GM19193 (cell line): ENCODE data around the gene LDLRAD4.

Source experiments
- POLR2A ChIP-seq: IDR thresholded peaks from 4 replicates; pipeline ENCODE4 v1.6.1; 2011; ENCODE audit not compliant: insufficient read depth, insufficient read length; ENCODE audit errors: extremely low read depth

The LDLRAD4 gene

GRCh38 chr18:13625355-13625754, 406.8 kb downstream of the LDLRAD4 start:
- TF ChIP-seq POLR2A = no peak

GRCh38 chr18:13625843-13626543, 407.4 kb downstream of the LDLRAD4 start:
- TF ChIP-seq POLR2A = no peak

GRCh38 chr18:13626544-13626908, 408.0 kb downstream of the LDLRAD4 start:
- TF ChIP-seq POLR2A = no peak

- no peak for TF ChIP-seq POLR2A
Measured at GRCh38 chr18:13627639-13628038, 409.1 kb downstream of the LDLRAD4 start.

GRCh38 chr18:13628211-13628610, 409.7 kb downstream of the LDLRAD4 start:
- TF ChIP-seq POLR2A = no peak

- no peak for TF ChIP-seq POLR2A
Measured at GRCh38 chr18:13629841-13630715, 411.5 kb downstream of the LDLRAD4 start.

GRCh38 chr18:13630716-13631268, 412.2 kb downstream of the LDLRAD4 start:
- no peak for TF ChIP-seq POLR2A

GRCh38 chr18:13633700-13634099, 415.1 kb downstream of the LDLRAD4 start:
- TF ChIP-seq POLR2A = no peak

- no peak for TF ChIP-seq POLR2A
Measured at GRCh38 chr18:13635046-13635445, 416.5 kb downstream of the LDLRAD4 start.

- TF ChIP-seq POLR2A = no peak
Measured at GRCh38 chr18:13638719-13639595, 420.4 kb downstream of the LDLRAD4 start.

- TF ChIP-seq POLR2A = no peak
Measured at GRCh38 chr18:13640266-13640860, 421.8 kb downstream of the LDLRAD4 start.

- no peak for TF ChIP-seq POLR2A
Measured at GRCh38 chr18:13641551-13642439, 423.2 kb downstream of the LDLRAD4 start.

- TF ChIP-seq POLR2A = no peak
Measured at GRCh38 chr18:13642440-13642827, 423.9 kb downstream of the LDLRAD4 start.
